ENCODE measurements around the gene IQCH.

IQCH gene

DNA sequence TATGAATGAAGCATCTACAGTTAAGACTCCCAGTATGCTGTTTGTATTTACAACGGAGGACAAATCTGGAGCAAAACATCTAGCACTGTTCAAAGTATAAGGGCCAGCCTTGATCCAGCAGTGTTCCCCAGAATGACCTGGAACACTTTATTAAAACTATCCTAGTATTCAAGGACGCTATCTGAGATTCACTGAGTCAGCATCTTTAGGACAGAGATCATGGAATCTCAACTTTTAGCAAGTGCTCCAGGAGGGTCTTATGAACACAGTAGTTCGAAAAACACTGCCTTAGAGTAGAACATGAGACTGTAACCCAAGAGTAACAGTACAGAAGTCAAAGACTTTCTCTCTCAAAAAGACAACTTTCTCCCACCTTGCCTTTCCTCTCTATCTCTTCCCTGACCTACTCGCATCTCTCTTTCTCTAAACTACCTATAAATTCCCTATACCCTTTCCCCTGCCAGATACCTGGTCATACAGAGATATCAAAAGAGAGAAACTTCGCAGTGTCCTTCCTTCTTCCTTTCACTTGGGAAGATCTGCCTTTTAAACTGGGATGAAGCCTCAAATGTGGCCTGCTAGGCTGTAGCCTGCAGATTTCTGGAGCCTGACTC, 43.9 kb upstream of the IQCH start:
- no peak for TF ChIP-seq EZH2 (IDR thresholded peaks at IDR 0.05; ENCODE audit: borderline replicate concordance, low read length)
- TF ChIP-seq, protein P1, sequence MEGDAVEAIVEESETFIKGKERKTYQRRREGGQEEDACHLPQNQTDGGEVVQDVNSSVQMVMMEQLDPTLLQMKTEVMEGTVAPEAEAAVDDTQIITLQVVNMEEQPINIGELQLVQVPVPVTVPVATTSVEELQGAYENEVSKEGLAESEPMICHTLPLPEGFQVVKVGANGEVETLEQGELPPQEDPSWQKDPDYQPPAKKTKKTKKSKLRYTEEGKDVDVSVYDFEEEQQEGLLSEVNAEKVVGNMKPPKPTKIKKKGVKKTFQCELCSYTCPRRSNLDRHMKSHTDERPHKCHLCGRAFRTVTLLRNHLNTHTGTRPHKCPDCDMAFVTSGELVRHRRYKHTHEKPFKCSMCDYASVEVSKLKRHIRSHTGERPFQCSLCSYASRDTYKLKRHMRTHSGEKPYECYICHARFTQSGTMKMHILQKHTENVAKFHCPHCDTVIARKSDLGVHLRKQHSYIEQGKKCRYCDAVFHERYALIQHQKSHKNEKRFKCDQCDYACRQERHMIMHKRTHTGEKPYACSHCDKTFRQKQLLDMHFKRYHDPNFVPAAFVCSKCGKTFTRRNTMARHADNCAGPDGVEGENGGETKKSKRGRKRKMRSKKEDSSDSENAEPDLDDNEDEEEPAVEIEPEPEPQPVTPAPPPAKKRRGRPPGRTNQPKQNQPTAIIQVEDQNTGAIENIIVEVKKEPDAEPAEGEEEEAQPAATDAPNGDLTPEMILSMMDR (IDR thresholded peaks at IDR 0.05; ENCODE audit: low read length), result no peak
- peaks cover 27% of the 10 kb centered on the region for H3K36me3 ChIP-seq (ENCODE audit: insufficient read depth, low read length)
- H3K4me2 ChIP-seq (ENCODE audit: low read length), result no peak overlapping the region
- H3K79me2 ChIP-seq (ENCODE audit: insufficient read depth, low read length), result no peaks in the 10 kb centered on the region
- H3K4me1 ChIP-seq (ENCODE audit: insufficient read depth, low read length, severe bottlenecking), result no peaks in the 10 kb centered on the region
- H4K20me1 ChIP-seq (ENCODE audit: insufficient read depth, low read length), result no peaks in the 10 kb centered on the region
- no peak overlapping the region for H3K27ac ChIP-seq (ENCODE audit: low read depth, low read length, poor library complexity, severe bottlenecking)
- H3K9ac ChIP-seq (ENCODE audit: low read length), result no peak overlapping the region
- H3K4me3 ChIP-seq (ENCODE audit: low read depth, low read length, poor library complexity, severe bottlenecking), result no peak overlapping the region
- H2AFZ ChIP-seq (ENCODE audit: low read length), result no peak overlapping the region
- no peaks in the 10 kb centered on the region for H3F3A ChIP-seq (ENCODE audit: insufficient read depth, low read length)
- no peaks in the 10 kb centered on the region for H3K9me3 ChIP-seq (ENCODE audit: low read length)
- no peaks in the 10 kb centered on the region for H3K9me2 ChIP-seq (ENCODE audit: low read depth, low read length)
- no peaks in the 10 kb centered on the region for H3K27me3 ChIP-seq (ENCODE audit: insufficient read depth, low read length)

DNA sequence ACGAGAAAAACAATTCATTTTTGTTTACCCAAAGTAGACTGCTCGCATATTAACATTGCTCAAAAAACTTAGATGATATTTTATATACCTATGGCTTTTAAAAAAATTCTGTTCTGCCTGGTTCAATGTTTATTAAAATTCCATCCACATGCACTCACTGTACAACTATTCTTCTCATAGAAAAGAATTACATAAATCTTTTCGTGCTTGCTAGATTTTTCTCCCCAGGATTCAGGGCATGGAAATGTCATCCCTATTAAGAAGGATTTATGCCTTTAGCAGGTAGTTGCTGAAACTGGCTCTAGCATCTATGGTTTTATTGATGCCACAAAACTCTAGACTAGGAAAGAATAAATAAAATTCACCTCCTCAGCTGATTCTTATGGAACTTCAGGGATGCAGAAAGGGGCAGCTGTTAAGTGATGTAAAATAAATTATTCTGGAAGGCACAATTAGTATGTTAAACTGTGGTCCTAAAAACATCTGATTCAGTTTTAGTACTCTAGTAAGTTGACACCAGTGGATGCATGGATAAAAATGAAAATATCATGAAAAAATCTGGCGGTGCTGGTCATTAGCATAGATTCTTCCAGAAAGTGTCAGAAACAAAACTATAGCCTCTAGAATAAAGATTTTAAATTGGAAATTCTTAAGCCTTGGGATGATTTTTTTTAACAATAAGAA, 41.8 kb upstream of the IQCH start:
- H2AFZ ChIP-seq (ENCODE audit: low read length), result no peak overlapping the region
- H3K4me2 ChIP-seq (ENCODE audit: low read length), result no peak overlapping the region
- no peaks in the 10 kb centered on the region for H3F3A ChIP-seq (ENCODE audit: insufficient read depth, low read length)
- H4K20me1 ChIP-seq (ENCODE audit: insufficient read depth, low read length), result no peaks in the 10 kb centered on the region
- H3K27ac ChIP-seq (ENCODE audit: low read depth, low read length, poor library complexity, severe bottlenecking), result no peak overlapping the region
- H3K79me2 ChIP-seq (ENCODE audit: insufficient read depth, low read length), result no peaks in the 10 kb centered on the region
- H3K9ac ChIP-seq (ENCODE audit: low read length), result no peak overlapping the region
- H3K27me3 ChIP-seq (ENCODE audit: insufficient read depth, low read length), result no peaks in the 10 kb centered on the region
- H3K9me3 ChIP-seq (ENCODE audit: low read length), result no peaks in the 10 kb centered on the region
- no peak for TF ChIP-seq EZH2 (IDR thresholded peaks at IDR 0.05; ENCODE audit: borderline replicate concordance, low read length)
- peaks cover 21% of the 10 kb centered on the region for H3K36me3 ChIP-seq (ENCODE audit: insufficient read depth, low read length)
- no peaks in the 10 kb centered on the region for H3K4me1 ChIP-seq (ENCODE audit: insufficient read depth, low read length, severe bottlenecking)
- H3K9me2 ChIP-seq (ENCODE audit: low read depth, low read length), result no peaks in the 10 kb centered on the region
- H3K4me3 ChIP-seq (ENCODE audit: low read depth, low read length, poor library complexity, severe bottlenecking), result no peak overlapping the region

DNA sequence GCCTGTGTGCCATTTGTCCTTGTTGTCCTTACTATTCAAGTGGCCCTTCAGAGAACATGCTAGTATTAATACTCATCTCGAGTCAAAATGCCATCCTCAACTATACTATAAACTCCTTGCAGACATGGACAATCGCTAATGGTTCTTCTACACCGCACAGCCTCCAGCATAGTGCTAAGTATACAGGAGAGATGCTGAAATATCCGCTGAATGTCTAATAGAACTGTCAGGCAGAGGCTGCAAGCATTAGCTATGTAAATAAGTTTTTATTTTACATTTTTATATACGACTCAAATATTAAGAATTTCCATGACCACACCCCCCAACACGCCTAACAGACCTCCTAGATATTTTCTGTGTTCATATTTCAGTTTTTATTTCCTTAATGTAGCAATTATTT, 39.5 kb upstream of the IQCH start:
- Histone ChIP-seq H3K9me2 (ENCODE audit: low read depth, low read length) (no peaks in the 10 kb centered on the region), H3K27ac (ENCODE audit: low read depth, low read length, poor library complexity, severe bottlenecking) (no peak overlapping the region), H3F3A (ENCODE audit: insufficient read depth, low read length) (no peaks in the 10 kb centered on the region), H3K27me3 (ENCODE audit: insufficient read depth, low read length) (no peaks in the 10 kb centered on the region), H4K20me1 (ENCODE audit: insufficient read depth, low read length) (no peaks in the 10 kb centered on the region), H3K36me3 (ENCODE audit: insufficient read depth, low read length) (peaks cover 15% of the 10 kb centered on the region; the same call in 1 of the 2 replicates), H3K4me3 (ENCODE audit: low read depth, low read length, poor library complexity, severe bottlenecking) (no peak overlapping the region), H3K9me3 (ENCODE audit: low read length) (no peaks in the 10 kb centered on the region), H3K4me2 (ENCODE audit: low read length) (no peak overlapping the region), H2AFZ (ENCODE audit: low read length) (no peak overlapping the region), H3K79me2 (ENCODE audit: insufficient read depth, low read length) (no peaks in the 10 kb centered on the region), H3K4me1 (ENCODE audit: insufficient read depth, low read length, severe bottlenecking) (no peaks in the 10 kb centered on the region), H3K9ac (ENCODE audit: low read length) (no peak overlapping the region)
- TF ChIP-seq, protein P1 (IDR thresholded peaks at IDR 0.05; ENCODE audit: low read length), result no peak
- TF ChIP-seq EZH2 (IDR thresholded peaks at IDR 0.05; ENCODE audit: borderline replicate concordance, low read length), result no peak
